Mucosa of descending colon (tissue), 3 donors: Measurements from ENCODE around the gene STPG3. TPM values are rescaled to one million over a fixed set of nuclear protein-coding genes. Genes with fewer than 3 reads are reported as not detected.

Source experiments
- ATAC-seq: fragments of 200-7000 bp; cut with Tn5 transposase; one replicate; pipeline ENCODE4 v1.9.1; 2020; ENCODE audit warnings: mild to moderate bottlenecking, moderate library complexity
- DNase-seq, 3 donors: peaks; one replicate each; pipeline ENCODE4 v3.0.0-alpha.2; 2020
- H3K36me3 ChIP-seq: fragments of 200-600 bp; one replicate; pipeline ENCODE4 v1.8.0; 2021; ENCODE audit warnings: low read depth, mild to moderate bottlenecking
- H3K4me1 ChIP-seq: fragments of 200-600 bp; one replicate; pipeline ENCODE4 v1.8.0; 2021; ENCODE audit warnings: low read depth, mild to moderate bottlenecking
- H3K4me3 ChIP-seq: fragments of 200-600 bp; one replicate; pipeline ENCODE4 v1.8.0; 2021; ENCODE audit warnings: mild to moderate bottlenecking
- H3K9me3 ChIP-seq: fragments of 200-600 bp; one replicate; pipeline ENCODE4 v1.8.0; 2021; ENCODE audit warnings: mild to moderate bottlenecking
- intact Hi-C, 2 donors: fragments of 100-400 bp; cut with DNase I in 1 of 2; cut with micrococcal nuclease in 1 of 2; formaldehyde crosslinking; loops; one replicate each; pipeline versions ENCODE4 v1.11.0 to v1.11.1; 2022; cut with DNase I, micrococcal nuclease
- total RNA-seq, 3 donors: library from RNA; stranded (reverse); fragmentation: NEBNext Ultra II Directional in 2 of 3; extraction: Animal tissue kit (Norgen Biotek cat#: 25700) in 2 of 3; gene quantifications; one replicate each; pipeline versions ENCODE4 v1.2.1 to v1.2.4, GENCODE V29; 2021 to 2023
- TF ChIP-seq, protein P1 (sequence below): fragments of 200-600 bp; IDR thresholded peaks from one replicate; pipeline ENCODE4 v1.8.0; 2022; ENCODE audit warnings: antibody characterized with exemption, mild to moderate bottlenecking
- donor health status: DM: no; HTN: no; CAD: no; lungs with moderate emphysema.
- donor health status: DM: no; HTN: no; CAD: no.
- donor health status: DM: no; HTN: yes; CAD: no.

The STPG3 gene
- total RNA-seq, 3 donors from 2014 or later = not detected

DNA sequence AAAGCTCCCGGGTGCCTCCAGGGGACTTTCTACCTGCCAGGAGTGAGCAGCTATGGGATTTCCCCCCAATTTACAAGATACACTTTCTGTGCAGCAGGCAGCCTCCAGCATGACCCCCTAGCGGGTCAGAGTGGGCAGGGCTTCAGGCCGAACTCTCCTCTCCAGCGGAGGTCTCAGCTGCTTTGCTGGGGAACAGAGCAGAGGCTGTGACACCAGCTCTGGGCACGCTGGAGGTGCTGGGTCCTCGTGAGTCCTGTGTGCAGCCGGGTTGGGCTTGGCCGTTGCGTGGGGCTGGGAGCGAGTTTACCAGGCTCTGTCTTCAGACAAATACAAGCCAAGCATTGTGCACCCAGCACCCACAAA lies 48.1 kb downstream of the STPG3 start:
- H3K9me3 ChIP-seq = no peaks in the 10 kb centered on the region
- DNase-seq (peak in 2 of 3 donors; percentile 47 to 50), ATAC-seq (no peak)
- H3K36me3 ChIP-seq = no peaks in the 10 kb centered on the region
- TF ChIP-seq, protein P1, sequence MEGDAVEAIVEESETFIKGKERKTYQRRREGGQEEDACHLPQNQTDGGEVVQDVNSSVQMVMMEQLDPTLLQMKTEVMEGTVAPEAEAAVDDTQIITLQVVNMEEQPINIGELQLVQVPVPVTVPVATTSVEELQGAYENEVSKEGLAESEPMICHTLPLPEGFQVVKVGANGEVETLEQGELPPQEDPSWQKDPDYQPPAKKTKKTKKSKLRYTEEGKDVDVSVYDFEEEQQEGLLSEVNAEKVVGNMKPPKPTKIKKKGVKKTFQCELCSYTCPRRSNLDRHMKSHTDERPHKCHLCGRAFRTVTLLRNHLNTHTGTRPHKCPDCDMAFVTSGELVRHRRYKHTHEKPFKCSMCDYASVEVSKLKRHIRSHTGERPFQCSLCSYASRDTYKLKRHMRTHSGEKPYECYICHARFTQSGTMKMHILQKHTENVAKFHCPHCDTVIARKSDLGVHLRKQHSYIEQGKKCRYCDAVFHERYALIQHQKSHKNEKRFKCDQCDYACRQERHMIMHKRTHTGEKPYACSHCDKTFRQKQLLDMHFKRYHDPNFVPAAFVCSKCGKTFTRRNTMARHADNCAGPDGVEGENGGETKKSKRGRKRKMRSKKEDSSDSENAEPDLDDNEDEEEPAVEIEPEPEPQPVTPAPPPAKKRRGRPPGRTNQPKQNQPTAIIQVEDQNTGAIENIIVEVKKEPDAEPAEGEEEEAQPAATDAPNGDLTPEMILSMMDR = no peak
- H3K4me1 ChIP-seq = peaks cover 31% of the 10 kb centered on the region
- peak overlapping the region; percentile 4 for H3K4me3 ChIP-seq
- intact Hi-C loops = no loop called here

DNA sequence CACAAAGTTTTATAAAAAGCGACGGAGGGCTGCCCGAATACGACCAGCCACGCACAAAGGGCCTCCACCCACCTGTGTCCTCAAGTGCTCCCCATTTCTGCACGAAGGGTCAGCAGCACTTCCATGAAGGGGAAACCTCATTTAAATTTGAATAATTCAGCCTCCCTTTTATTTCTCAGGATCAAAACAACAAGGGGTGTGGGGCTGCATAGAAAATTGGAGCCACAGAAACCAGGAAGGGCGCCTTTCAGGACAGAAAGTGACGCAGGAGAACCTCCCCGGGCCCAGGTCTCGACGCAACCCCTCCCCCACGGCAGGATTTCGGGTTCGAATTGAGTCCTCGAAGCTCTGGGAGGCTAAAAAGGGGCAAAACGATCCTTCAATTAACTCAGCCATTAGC lies 48.9 kb downstream of the STPG3 start:
- Histone ChIP-seq H3K36me3 (no peaks in the 10 kb centered on the region), H3K4me1 (peaks cover 38% of the 10 kb centered on the region), H3K9me3 (no peaks in the 10 kb centered on the region), H3K4me3 (peak overlapping the region; percentile 15)
- TF ChIP-seq, protein P1 = no peak
- ATAC-seq = no peak
- intact Hi-C loops = no loop called here
- peak in 2 of 3 donors; percentile 50 to 60 for DNase-seq

GRCh38 chr9:137300567-137301080 lies 49.5 kb downstream of the STPG3 start:
- H3K36me3 ChIP-seq = no peaks in the 10 kb centered on the region
- peak overlapping the region; percentile 63 for H3K4me3 ChIP-seq
- no peaks in the 10 kb centered on the region for H3K9me3 ChIP-seq
- ATAC-seq (no peak), DNase-seq (peak; percentile 53 to 66 (median 56))
- intact Hi-C loops = no loop called here
- TF ChIP-seq, protein P1 = no peak
- H3K4me1 ChIP-seq = peaks cover 44% of the 10 kb centered on the region

DNA sequence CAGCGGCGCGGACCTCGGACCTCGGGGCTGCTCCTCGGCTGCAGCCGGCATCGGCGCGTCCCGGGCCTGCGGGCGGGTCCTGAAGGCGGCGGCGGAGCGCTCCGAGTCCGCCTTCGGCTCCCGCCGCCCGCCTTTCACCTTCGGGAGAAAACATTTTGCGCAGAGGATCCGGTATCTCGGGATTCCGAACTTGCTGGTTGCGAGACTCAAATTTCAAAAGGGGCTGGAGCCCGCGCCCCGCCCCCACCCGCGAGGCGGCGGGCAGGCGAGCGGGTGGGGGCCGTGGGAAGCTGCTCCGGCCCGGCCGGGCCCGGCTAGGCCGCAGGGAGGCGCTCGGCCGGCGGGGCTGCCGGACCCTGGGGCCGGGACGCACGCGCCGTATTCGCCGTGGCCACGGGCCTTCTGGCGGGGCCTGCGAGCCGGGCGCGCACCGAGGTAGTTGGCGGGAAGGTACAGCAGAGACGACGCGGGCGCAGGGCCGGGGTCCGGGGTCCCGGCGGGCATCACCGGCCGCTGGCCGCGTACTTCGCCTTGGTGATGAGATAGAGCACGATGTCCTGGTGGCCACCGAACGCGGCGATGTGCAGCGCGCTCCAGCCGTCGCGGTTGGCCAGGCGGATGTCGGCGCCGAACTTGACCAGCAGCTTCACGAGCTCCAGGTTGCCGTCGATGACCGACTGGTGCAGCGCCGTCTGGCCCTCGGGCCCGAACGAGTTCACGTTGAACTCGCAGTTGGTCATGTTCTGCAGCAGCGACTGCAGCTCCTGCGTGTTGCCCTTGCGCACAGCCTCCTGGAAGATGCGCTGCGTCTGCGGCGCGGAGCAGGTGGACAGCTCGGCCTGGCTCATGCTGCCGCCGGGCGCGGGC lies 50.2 kb downstream of the STPG3 start:
- Histone ChIP-seq H3K9me3 (no peaks in the 10 kb centered on the region), H3K4me1 (peaks cover 51% of the 10 kb centered on the region), H3K4me3 (peak overlapping the region; percentile 63), H3K36me3 (no peaks in the 10 kb centered on the region)
- ATAC-seq (no peak), DNase-seq (peak; percentile 32 to 74 (median 65))
- TF ChIP-seq, protein P1 = no peak
- intact Hi-C loops = no loop called here

DNA sequence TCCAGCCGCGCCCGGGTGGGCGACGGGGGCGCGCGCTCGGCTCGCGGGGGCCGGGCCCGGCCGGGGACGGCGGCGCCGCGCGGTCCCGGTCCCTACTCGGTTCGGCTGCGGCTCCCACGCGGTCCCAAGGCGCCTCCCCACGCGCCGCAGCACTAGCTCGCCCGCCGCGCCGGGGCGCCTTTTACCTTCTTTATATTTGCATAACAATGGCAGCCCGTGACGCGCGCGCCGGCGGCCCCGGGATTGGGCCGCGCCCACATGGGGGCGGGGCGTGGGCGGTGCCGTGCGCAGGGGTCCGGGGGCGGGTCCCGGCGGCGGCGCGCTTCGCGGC lies 51.0 kb downstream of the STPG3 start, which contains the start of gene NRARP:
TSS of gene NRARP (minus strand) at position 154 of the 331 bp plus-strand sequence. CDS start 343 bp downstream, outside the sequence.
- intact Hi-C loops = no loop called here
- H3K36me3 ChIP-seq = no peaks in the 10 kb centered on the region
- ATAC-seq (peak; percentile 54), DNase-seq (peak; percentile 94 to 98 (median 97))
- peaks cover 59% of the 10 kb centered on the region for H3K4me1 ChIP-seq
- H3K9me3 ChIP-seq = no peaks in the 10 kb centered on the region
- TF ChIP-seq, protein P1 = no peak
- peak within 1 kb of the TSS; percentile 63 for H3K4me3 ChIP-seq
